ENCODE measurements around the gene CTDSPL.

DNA sequence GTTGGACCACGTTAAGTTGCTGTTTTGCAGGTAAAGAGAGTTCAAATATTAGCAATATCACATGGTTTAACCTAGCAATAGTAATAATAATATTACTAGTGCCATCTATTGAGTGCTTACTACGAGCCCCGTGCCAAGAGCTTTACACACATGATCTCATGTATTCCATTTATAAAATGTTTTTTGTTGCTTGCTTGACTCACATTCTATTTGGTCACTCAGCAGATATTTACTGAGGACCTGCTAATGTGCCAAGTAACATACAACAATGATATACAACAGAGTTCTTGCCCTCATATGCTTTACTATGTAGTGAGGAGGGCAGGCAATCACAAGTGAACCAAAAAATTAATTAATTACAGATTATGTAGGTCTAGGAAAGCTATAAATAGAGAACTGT lies 36.7 kb downstream of the CTDSPL start:
- TF ChIP-seq POLR2A (IDR thresholded peaks at IDR 0.05) = no peak
- no peak for TF ChIP-seq CTCF (IDR thresholded peaks at IDR 0.05)
- TF ChIP-seq POLR2AphosphoS5 (IDR thresholded peaks at IDR 0.05) = no peak
- no peak for TF ChIP-seq EP300 (IDR thresholded peaks at IDR 0.05)
